H1 (cell line): ENCODE results near the gene NDUFA1. TPM values are rescaled to one million over a fixed set of nuclear protein-coding genes. Genes with fewer than 3 reads are reported as not detected.

ENCODE experiments used
- CTCF ChIA-PET: fragments of 300-600 bp; sonication (Branson Sonifier 250); formaldehyde crosslinking; loops from one replicate; lab custom pipeline; 2021; ENCODE audit not compliant: partially characterized antibody; lab: Charles Lee
- POLR2A ChIA-PET: fragments of 300-600 bp; sonication (Branson Sonifier 250); formaldehyde crosslinking; loops from one replicate; lab custom pipeline; 2021; ENCODE audit warnings: inconsistent platforms; ENCODE audit not compliant: partially characterized antibody; lab: Charles Lee
- DNase-seq, 2 experiments: peaks; one replicate each; pipeline versions ENCODE4 v3.0.0 to v3.0.0-alpha.2; 2010 to 2022; ENCODE audit warnings: low spot score in 2 of 2, low read depth in 1 of 2, mixed read lengths in 1 of 2
- FAIRE-seq: peaks from 2 replicates; lab custom pipeline; 2011; peaks lifted over from hg19 to GRCh38; lab: Jason Lieb, UNC
- H2AFZ ChIP-seq: 2 replicates; pipeline ENCODE4 v1.8.1; 2012; ENCODE audit warnings: low read length, inconsistent platforms
- H2AK5ac ChIP-seq: 2 replicates; pipeline ENCODE4 v1.6.1; 2013; ENCODE audit warnings: low read depth, low read length
- H2BK120ac ChIP-seq: replicated peaks from 2 replicates; pipeline ENCODE3; 2013; ENCODE audit warnings: low read depth, low read length, inconsistent platforms
- H2BK12ac ChIP-seq: 2 replicates; pipeline ENCODE4 v1.6.1; 2013; ENCODE audit warnings: low read depth, low read length
- H2BK15ac ChIP-seq: 2 replicates; pipeline ENCODE4 v1.6.1; 2013; ENCODE audit warnings: low read length
- H2BK20ac ChIP-seq: 2 replicates; pipeline ENCODE4 v1.6.1; 2013; ENCODE audit warnings: low read length
- H2BK5ac ChIP-seq: 2 replicates; pipeline ENCODE4 v1.6.1; 2013; ENCODE audit warnings: low read depth, low read length
- H3K14ac ChIP-seq: 2 replicates; pipeline ENCODE4 v1.6.1; 2013; ENCODE audit warnings: inconsistent platforms; ENCODE audit not compliant: insufficient read length
- H3K18ac ChIP-seq: 2 replicates; pipeline ENCODE4 v1.6.1; 2013; ENCODE audit warnings: low read length; ENCODE audit errors: extremely low read depth
- H3K23ac ChIP-seq: 2 replicates; pipeline ENCODE4 v1.6.1; 2013; ENCODE audit warnings: inconsistent platforms; ENCODE audit not compliant: insufficient read length
- H3K23me2 ChIP-seq: 2 replicates; pipeline ENCODE4 v1.6.1; 2013; ENCODE audit warnings: low read depth, low read length
- H3K27ac ChIP-seq: 2 replicates; pipeline ENCODE4 v1.6.1; 2011; ENCODE audit warnings: low read depth, low read length, inconsistent platforms
- H3K27me3 ChIP-seq, 4 experiments: replicated peaks in 1 of 4; 1 replicate in 1 of 4; 2 replicates in 3 of 4; pipeline versions ENCODE4 v1.6.1 to v1.8.1; 2011 to 2013; ENCODE audit warnings: low read length in 3 of 4, mild to moderate bottlenecking in 3 of 4, inconsistent platforms in 2 of 4, mixed read lengths in 2 of 4, moderate library complexity in 1 of 4; ENCODE audit not compliant: control insufficient read depth in 3 of 4, insufficient read depth in 3 of 4; ENCODE audit errors: extremely low read depth in 1 of 4
- H3K36me3 ChIP-seq, 4 experiments: 2 replicates each; pipeline versions ENCODE4 v1.6.1 to v1.8.1; 2011 to 2013; ENCODE audit warnings: mild to moderate bottlenecking in 4 of 4, low read length in 3 of 4, moderate library complexity in 2 of 4, control low read depth in 1 of 4, inconsistent platforms in 1 of 4; ENCODE audit not compliant: insufficient read depth in 4 of 4, control insufficient read depth in 2 of 4
- H3K4ac ChIP-seq: replicated peaks from 2 replicates; pipeline ENCODE3; 2013; ENCODE audit warnings: low read length, low read depth, mixed read lengths, inconsistent platforms; ENCODE audit not compliant: insufficient read length
- H3K4me1 ChIP-seq, 4 experiments: replicated peaks in 1 of 4; 1 replicate in 1 of 4; 2 replicates in 3 of 4; pipeline versions ENCODE4 v1.6.1 to v1.8.1; 2011 to 2013; ENCODE audit warnings: low read length in 3 of 4, inconsistent platforms in 2 of 4, mixed read lengths in 1 of 4; ENCODE audit not compliant: insufficient read depth in 4 of 4, control insufficient read depth in 3 of 4
- H3K4me2 ChIP-seq, 2 experiments: 2 replicates each; pipeline versions ENCODE4 v1.6.1 to v1.8.1; 2011 to 2013; ENCODE audit warnings: low read depth in 2 of 2, low read length in 2 of 2, control low read depth in 1 of 2, inconsistent platforms in 1 of 2, mild to moderate bottlenecking in 1 of 2; ENCODE audit not compliant: insufficient read depth in 1 of 2
- H3K4me3 ChIP-seq, 4 experiments: fragments of 200-600, 300-600 bp in 1 of 4; sonication (generic), shearing (Covaris generic), sonication (Bioruptor Twin) in 1 of 4; 2 replicates each; pipeline versions ENCODE4 v1.5.1 to v1.8.1; 2011 to 2016; ENCODE audit warnings: low read length in 4 of 4, low read depth in 3 of 4, control low read depth in 2 of 4, inconsistent platforms in 2 of 4, mild to moderate bottlenecking in 2 of 4, mixed read lengths in 1 of 4, moderate library complexity in 1 of 4; ENCODE audit not compliant: insufficient read depth in 2 of 4; ENCODE audit errors: extremely low read depth in 1 of 4
- H3K56ac ChIP-seq: replicated peaks from 2 replicates; pipeline ENCODE3; 2013; ENCODE audit warnings: low read depth, mild to moderate bottlenecking, mixed read lengths, low read length, inconsistent platforms; ENCODE audit not compliant: insufficient read length
- H3K79me1 ChIP-seq: 2 replicates; pipeline ENCODE4 v1.6.1; 2013; ENCODE audit warnings: low read depth, low read length, control low read depth
- H3K79me2 ChIP-seq, 2 experiments: 2 replicates each; pipeline versions ENCODE4 v1.6.1 to v1.8.1; 2012 to 2013; ENCODE audit warnings: low read length in 2 of 2, mild to moderate bottlenecking in 2 of 2, inconsistent platforms in 1 of 2; ENCODE audit not compliant: insufficient read depth in 2 of 2, control insufficient read depth in 1 of 2
- H3K9ac ChIP-seq, 4 experiments: replicated peaks in 1 of 4; 1 replicate in 1 of 4; 2 replicates in 3 of 4; pipeline versions ENCODE4 v1.6.1 to v1.8.1; 2011 to 2013; ENCODE audit warnings: low read depth in 3 of 4, low read length in 3 of 4, control low read depth in 2 of 4, mild to moderate bottlenecking in 2 of 4, moderate library complexity in 2 of 4, inconsistent platforms in 1 of 4; ENCODE audit errors: extremely low read depth in 1 of 4
- H3K9me3 ChIP-seq, 2 experiments: 2 replicates each; pipeline versions ENCODE4 v1.6.1 to v1.8.1; 2012 to 2013; ENCODE audit warnings: mild to moderate bottlenecking in 2 of 2, moderate library complexity in 2 of 2, control low read depth in 1 of 2, inconsistent platforms in 1 of 2, low read depth in 1 of 2, low read length in 1 of 2, mixed read lengths in 1 of 2; ENCODE audit not compliant: insufficient read depth in 2 of 2
- H4K20me1 ChIP-seq, 2 experiments: replicated peaks in 1 of 2; 2 replicates each; pipeline versions ENCODE3 to v1.8.1; 2011 to 2013; ENCODE audit warnings: inconsistent platforms in 2 of 2, low read length in 2 of 2, mild to moderate bottlenecking in 1 of 2; ENCODE audit not compliant: insufficient read depth in 2 of 2, control insufficient read depth in 1 of 2
- H4K5ac ChIP-seq: 2 replicates; pipeline ENCODE4 v1.6.1; 2013; ENCODE audit warnings: low read length, low read depth, mixed read lengths, inconsistent platforms; ENCODE audit not compliant: insufficient read length
- H4K8ac ChIP-seq: 2 replicates; pipeline ENCODE4 v1.8.0; 2013; ENCODE audit warnings: mild to moderate bottlenecking, moderate library complexity, low read length, inconsistent platforms; ENCODE audit not compliant: insufficient read depth; ENCODE audit errors: extremely low read depth
- H4K91ac ChIP-seq: replicated peaks from 2 replicates; pipeline ENCODE3; 2013; ENCODE audit warnings: low read length, mixed read lengths, inconsistent platforms; ENCODE audit not compliant: insufficient read length
- CBX8 ChIP-seq: fragments of 300-800, 300-1000 bp; sonication (generic); IDR thresholded peaks from 2 replicates; pipeline ENCODE4 v1.7.1; 2016; ENCODE audit warnings: low read depth, low read length, borderline replicate concordance
- CHD2 ChIP-seq: IDR thresholded peaks from 2 replicates; pipeline ENCODE4 v1.6.1; 2012; ENCODE audit warnings: low read length, improper control_type of control experiment
- CTCF ChIP-seq, 3 experiments: IDR thresholded peaks; 1 replicate in 2 of 3; 2 replicates in 1 of 3; pipeline versions ENCODE4 v1.5.1 to v1.6.1; 2011; ENCODE audit warnings: low read length in 3 of 3, mild to moderate bottlenecking in 3 of 3, inconsistent platforms in 2 of 3, low read depth in 1 of 3, moderate library complexity in 1 of 3; ENCODE audit not compliant: insufficient read depth in 1 of 3; ENCODE audit errors: control extremely low read depth in 1 of 3
- EZH2 ChIP-seq: fragments of 200-600 bp; sonication (generic); IDR thresholded peaks from 2 replicates; pipeline ENCODE4 v1.7.1; 2012; ENCODE audit warnings: low read depth, mild to moderate bottlenecking, moderate library complexity, low read length, inconsistent platforms; ENCODE audit not compliant: severe bottlenecking
- HDAC2 ChIP-seq, 2 experiments: fragments of 300-600 bp in 1 of 2; sonication (generic) in 1 of 2; IDR thresholded peaks; 2 replicates each; pipeline ENCODE4 v1.6.1; 2011 to 2012; ENCODE audit warnings: low read depth in 2 of 2, low read length in 2 of 2, mild to moderate bottlenecking in 2 of 2, moderate library complexity in 2 of 2, borderline replicate concordance in 1 of 2, inconsistent platforms in 1 of 2
- RNF2 ChIP-seq: fragments of 200-900, 300-1000 bp; sonication (generic); IDR thresholded peaks from 2 replicates; pipeline ENCODE4 v1.7.1; 2016; ENCODE audit warnings: borderline replicate concordance, low read depth, mild to moderate bottlenecking, antibody characterized with exemption, low read length; ENCODE audit not compliant: poor library complexity, severe bottlenecking; ENCODE audit errors: missing control alignments
- SP1 ChIP-seq: IDR thresholded peaks from 2 replicates; pipeline ENCODE4 v1.6.1; 2011; ENCODE audit warnings: low read depth, low read length
- WGBS, 2 experiments: shearing (Covaris generic) in 1 of 2; methylation state at CpG; one replicate each; pipeline versions ENCODE4 v1.1.6 to v1.1.7; 2013 to 2015; ENCODE audit warnings: low lambda C conversion rate in 2 of 2, mixed read lengths in 2 of 2, inconsistent platforms in 1 of 2, low coverage in 1 of 2, missing lambda C conversion rate in 1 of 2; ENCODE audit not compliant: insufficient replicate concordance in 2 of 2, insufficient coverage in 1 of 2, insufficient read length in 1 of 2; ENCODE audit errors: extremely low coverage in 1 of 2, missing lambda C conversion rate in 1 of 2; 5-methylcytosine and 5-hydroxymethylcytosine counted together
- polyA plus RNA-seq, 7 experiments: library from polyadenylated mRNA; depleted of rRNA in 3 of 7; stranded (reverse) in 5 of 7; unstranded in 2 of 7; fragments of >200 nt in 5 of 7; fragments of 200-250 nt in 2 of 7; gene quantifications; 1 replicate in 5 of 7; 2 replicates in 1 of 7; 4 replicates in 1 of 7; pipeline versions ENCODE4 v1.2.1 to v1.2.3, GENCODE V29; 2011 to 2013; ENCODE audit warnings: missing spikeins in 2 of 7, mixed read lengths in 2 of 7
- total RNA-seq: library from RNA; stranded (reverse); fragmentation: NEBNext Ultra II Directional; extraction: Animal tissue kit (Norgen Biotek cat#: 25700); gene quantifications from 2 replicates; pipeline ENCODE4 v1.2.1, GENCODE V29; 2021

Gene NDUFA1
- total and polyA plus RNA-seq, 2 of the 8 experiments (the other 6 are each of a cell fraction or from before 2014, with no cell fraction given) = 65.6 to 69.7 TPM

- no peak overlapping the region for H2BK120ac ChIP-seq
- FAIRE-seq = no peak
- ChIA-PET POLR2A (interaction anchor here (0.9 to 2.5 kb wide), 11 partner anchors 9 to 298 kb away, joined by 3 to 13 read pairs (median 4); partner anchors contain the start of genes RPL39 and UPF3B), CTCF (interaction anchor here (0.8 to 2.4 kb wide), 3 partner anchors 9 to 21 kb away, joined by 3 to 13 read pairs (median 3); no protein-coding TSS in a partner anchor)
- H3K4me3 ChIP-seq = peak overlapping the region; percentile 81 to 95 (median 90)
- H2AFZ ChIP-seq = no peak overlapping the region
- no peak overlapping the region for H3K27ac ChIP-seq
- no peak overlapping the region for H2BK20ac ChIP-seq
- no peak overlapping the region; the same call in 1 of the 2 replicates for H3K18ac ChIP-seq
- no peak overlapping the region for H4K8ac ChIP-seq
- H3K36me3 ChIP-seq = peaks cover 0 to 3% (median 0%) of the 10 kb centered on the region in 4 experiments; a peak in 1 of 8 replicates
- H3K4me2 ChIP-seq = peak overlapping the region; percentile 85 to 98
- no peak overlapping the region for H2BK12ac ChIP-seq
- H2BK15ac ChIP-seq = no peak overlapping the region
- no peaks in the 10 kb centered on the region for H4K20me1 ChIP-seq
- no peaks in the 10 kb centered on the region for H3K9me3 ChIP-seq
- DNase-seq = no peak
- no peaks in the 10 kb centered on the region for H3K4me1 ChIP-seq
- H3K23ac ChIP-seq = no peak overlapping the region
- no peak for TF ChIP-seq CHD2
- no peak for TF ChIP-seq EZH2
- TF ChIP-seq RNF2 = no peak
- no peak for TF ChIP-seq CTCF (IDR thresholded peaks at IDR 0.05; ENCODE audit: control extremely low read depth in 1 of 3, insufficient read depth in 1 of 3, low read depth in 1 of 3, low read length in 3 of 3)
- no peak for TF ChIP-seq SP1
- TF ChIP-seq HDAC2 (IDR thresholded peaks at IDR 0.05; ENCODE audit: borderline replicate concordance in 1 of 2, low read depth in 2 of 2, low read length in 2 of 2) = no peak
- no peak for TF ChIP-seq CBX8
- no peak overlapping the region for H2AK5ac ChIP-seq
- 0 out of 2 replicates have a peak, but pooled peaks cover 2% of the 10 kb centered on the region for H3K23me2 ChIP-seq
- H3K56ac ChIP-seq = no peak overlapping the region
- H3K79me2 ChIP-seq = peaks cover 0 to 8% of the 10 kb centered on the region in 2 experiments; a peak in 1 of 4 replicates
- 5% methylated on average over 20 of the region's 25 CpGs; no CpG with 5 or more reads in 1 of the 2 experiments for WGBS, 2 experiments
- no peak overlapping the region for H3K4ac ChIP-seq
- H4K5ac ChIP-seq = no peak overlapping the region
- no peak overlapping the region for H2BK5ac ChIP-seq
- H3K79me1 ChIP-seq = no peaks in the 10 kb centered on the region
- H4K91ac ChIP-seq = no peak overlapping the region
- H3K14ac ChIP-seq = no peak overlapping the region
- H3K27me3 ChIP-seq = no peaks in the 10 kb centered on the region
- H3K9ac ChIP-seq = peak overlapping the region in 3 of 4 experiments; percentile 42 to 79 (median 59); a peak in 5 of 7 replicates
Observed at GRCh38 chrX:119870626-119871131, 953 bp upstream of the NDUFA1 start.
